Panc1 (cell line): ENCODE results near the gene LGALS12.

Experiments
- CTCF ChIP-seq: fragments of 450-650 bp; IDR thresholded peaks from 2 replicates; pipeline ENCODE4 v1.5.1; 2017; ENCODE audit warnings: mild to moderate bottlenecking
- POLR2AphosphoS5 ChIP-seq: IDR thresholded peaks from 2 replicates; pipeline ENCODE4 v1.6.1; 2012; ENCODE audit warnings: mild to moderate bottlenecking, low read depth, low read length, moderate library complexity
- TF ChIP-seq, protein P1 (sequence below), 2 experiments: IDR thresholded peaks; 2 replicates each; pipeline ENCODE4 v1.6.1; 2011 to 2012; ENCODE audit warnings: low read depth in 2 of 2, control low read depth in 1 of 2, low read length in 1 of 2, mild to moderate bottlenecking in 1 of 2, moderate library complexity in 1 of 2; ENCODE audit not compliant: insufficient read depth in 1 of 2

DNA sequence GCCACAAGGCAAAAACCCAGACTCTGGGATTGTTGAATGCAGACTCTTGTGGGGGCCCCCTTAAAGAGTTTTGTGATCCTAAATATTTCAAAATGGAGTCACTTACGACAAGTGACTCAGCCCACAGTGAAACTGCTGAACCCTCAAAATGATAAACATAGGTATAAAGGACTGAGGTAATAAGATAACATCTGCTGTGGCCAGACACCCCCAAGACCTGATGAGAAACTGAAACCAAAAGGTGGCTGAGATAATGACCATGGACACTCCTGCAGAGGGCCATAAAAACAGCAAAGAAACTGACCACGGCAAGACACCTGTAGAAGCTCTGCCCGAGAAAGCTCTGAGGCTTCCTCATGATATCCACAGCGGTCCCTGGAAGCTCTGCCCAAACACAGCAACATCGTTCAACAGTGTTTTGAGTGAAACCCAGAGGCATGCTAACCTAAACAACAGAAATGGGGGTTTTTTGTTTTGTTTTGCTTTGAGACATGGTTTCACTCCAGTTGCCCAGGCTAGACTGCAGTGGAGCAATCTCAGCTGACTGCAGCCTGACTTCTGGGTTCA is 29.1 kb downstream of the LGALS12 start:
- no peak for TF ChIP-seq CTCF
- no peak for TF ChIP-seq POLR2AphosphoS5
- TF ChIP-seq, protein P1, sequence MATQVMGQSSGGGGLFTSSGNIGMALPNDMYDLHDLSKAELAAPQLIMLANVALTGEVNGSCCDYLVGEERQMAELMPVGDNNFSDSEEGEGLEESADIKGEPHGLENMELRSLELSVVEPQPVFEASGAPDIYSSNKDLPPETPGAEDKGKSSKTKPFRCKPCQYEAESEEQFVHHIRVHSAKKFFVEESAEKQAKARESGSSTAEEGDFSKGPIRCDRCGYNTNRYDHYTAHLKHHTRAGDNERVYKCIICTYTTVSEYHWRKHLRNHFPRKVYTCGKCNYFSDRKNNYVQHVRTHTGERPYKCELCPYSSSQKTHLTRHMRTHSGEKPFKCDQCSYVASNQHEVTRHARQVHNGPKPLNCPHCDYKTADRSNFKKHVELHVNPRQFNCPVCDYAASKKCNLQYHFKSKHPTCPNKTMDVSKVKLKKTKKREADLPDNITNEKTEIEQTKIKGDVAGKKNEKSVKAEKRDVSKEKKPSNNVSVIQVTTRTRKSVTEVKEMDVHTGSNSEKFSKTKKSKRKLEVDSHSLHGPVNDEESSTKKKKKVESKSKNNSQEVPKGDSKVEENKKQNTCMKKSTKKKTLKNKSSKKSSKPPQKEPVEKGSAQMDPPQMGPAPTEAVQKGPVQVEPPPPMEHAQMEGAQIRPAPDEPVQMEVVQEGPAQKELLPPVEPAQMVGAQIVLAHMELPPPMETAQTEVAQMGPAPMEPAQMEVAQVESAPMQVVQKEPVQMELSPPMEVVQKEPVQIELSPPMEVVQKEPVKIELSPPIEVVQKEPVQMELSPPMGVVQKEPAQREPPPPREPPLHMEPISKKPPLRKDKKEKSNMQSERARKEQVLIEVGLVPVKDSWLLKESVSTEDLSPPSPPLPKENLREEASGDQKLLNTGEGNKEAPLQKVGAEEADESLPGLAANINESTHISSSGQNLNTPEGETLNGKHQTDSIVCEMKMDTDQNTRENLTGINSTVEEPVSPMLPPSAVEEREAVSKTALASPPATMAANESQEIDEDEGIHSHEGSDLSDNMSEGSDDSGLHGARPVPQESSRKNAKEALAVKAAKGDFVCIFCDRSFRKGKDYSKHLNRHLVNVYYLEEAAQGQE (IDR thresholded peaks at IDR 0.05; ENCODE audit: insufficient read depth in 1 of 2, low read depth in 2 of 2, low read length in 1 of 2): no peak
